ENCODE data around the gene TOMM6.

DNA sequence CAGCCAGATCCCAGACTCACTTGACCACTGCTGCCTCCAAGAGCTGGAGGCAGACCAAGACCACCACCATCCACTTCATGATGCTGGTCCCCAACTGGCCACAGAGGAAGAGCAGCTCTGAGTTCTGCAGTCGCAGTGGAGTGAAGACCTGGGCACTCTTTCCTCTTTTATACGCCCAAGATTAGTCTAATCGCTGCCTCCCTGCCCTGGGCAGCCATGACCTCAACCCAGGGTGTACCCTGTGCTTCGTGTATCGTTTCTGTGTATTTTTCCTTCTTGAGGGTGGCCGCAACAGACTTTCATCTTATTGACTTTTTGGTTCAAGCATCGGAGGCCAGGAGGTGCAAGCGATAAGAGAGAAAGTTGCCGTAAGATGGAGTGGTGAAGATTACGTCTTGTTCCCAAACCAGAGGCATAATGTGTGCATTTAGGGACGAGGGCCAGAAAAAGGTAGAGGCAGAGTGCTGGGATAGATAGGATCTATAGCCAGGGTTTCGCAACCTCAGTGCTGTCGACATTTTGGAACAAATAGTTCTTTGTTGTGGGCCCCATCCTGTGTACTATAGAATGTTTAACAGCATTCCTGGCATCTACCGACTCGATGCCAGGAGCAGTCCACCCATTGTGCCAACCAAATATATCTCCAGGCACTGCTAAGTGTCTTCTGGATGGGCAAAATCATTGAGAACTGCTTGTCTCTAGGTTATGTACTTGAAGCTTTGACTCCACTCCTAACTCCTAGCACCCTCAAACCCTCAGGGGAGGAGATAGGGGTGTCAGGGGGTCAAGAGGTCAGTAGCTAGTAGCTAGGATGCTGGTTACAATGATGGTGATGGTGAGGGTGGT is 40.0 kb upstream of the TOMM6 start, which contains the start of gene PGC:
- TF ChIP-seq POLR2A (IDR thresholded peaks at IDR 0.05; ENCODE audit: borderline replicate concordance, extremely low read depth, insufficient read depth, insufficient read length) (no peak), JUND (IDR thresholded peaks at IDR 0.05) (no peak), YY1 (IDR thresholded peaks at IDR 0.05; ENCODE audit: extremely low read depth, insufficient replicate concordance, low read depth, low read length) (no peak), SP1 (IDR thresholded peaks at IDR 0.05; ENCODE audit: low read depth) (no peak), EZH2phosphoT487 (IDR thresholded peaks at IDR 0.05; ENCODE audit: borderline replicate concordance) (no peak), ZNF274 (IDR thresholded peaks at IDR 0.05; ENCODE audit: low read depth, low read length) (no peak), SIN3A (IDR thresholded peaks at IDR 0.05; ENCODE audit: low read depth) (no peak), POLR2AphosphoS5 (IDR thresholded peaks at IDR 0.05; ENCODE audit: low read depth, low read length) (no peak), ZFX (IDR thresholded peaks at IDR 0.05) (no peak), EGR1 (IDR thresholded peaks at IDR 0.05; ENCODE audit: low read depth) (no peak)
- TF ChIP-seq, protein P1, sequence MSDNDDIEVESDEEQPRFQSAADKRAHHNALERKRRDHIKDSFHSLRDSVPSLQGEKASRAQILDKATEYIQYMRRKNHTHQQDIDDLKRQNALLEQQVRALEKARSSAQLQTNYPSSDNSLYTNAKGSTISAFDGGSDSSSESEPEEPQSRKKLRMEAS (IDR thresholded peaks at IDR 0.05): no peak
- TF ChIP-seq, protein P2, sequence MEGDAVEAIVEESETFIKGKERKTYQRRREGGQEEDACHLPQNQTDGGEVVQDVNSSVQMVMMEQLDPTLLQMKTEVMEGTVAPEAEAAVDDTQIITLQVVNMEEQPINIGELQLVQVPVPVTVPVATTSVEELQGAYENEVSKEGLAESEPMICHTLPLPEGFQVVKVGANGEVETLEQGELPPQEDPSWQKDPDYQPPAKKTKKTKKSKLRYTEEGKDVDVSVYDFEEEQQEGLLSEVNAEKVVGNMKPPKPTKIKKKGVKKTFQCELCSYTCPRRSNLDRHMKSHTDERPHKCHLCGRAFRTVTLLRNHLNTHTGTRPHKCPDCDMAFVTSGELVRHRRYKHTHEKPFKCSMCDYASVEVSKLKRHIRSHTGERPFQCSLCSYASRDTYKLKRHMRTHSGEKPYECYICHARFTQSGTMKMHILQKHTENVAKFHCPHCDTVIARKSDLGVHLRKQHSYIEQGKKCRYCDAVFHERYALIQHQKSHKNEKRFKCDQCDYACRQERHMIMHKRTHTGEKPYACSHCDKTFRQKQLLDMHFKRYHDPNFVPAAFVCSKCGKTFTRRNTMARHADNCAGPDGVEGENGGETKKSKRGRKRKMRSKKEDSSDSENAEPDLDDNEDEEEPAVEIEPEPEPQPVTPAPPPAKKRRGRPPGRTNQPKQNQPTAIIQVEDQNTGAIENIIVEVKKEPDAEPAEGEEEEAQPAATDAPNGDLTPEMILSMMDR (IDR thresholded peaks at IDR 0.05 in 2 of 3, conservative IDR thresholded peaks at IDR 0.05 in 1 of 3; ENCODE audit: borderline replicate concordance in 1 of 3, insufficient read depth in 1 of 3, low read depth in 2 of 3, low read length in 2 of 3): no peak
- TF ChIP-seq, protein P3, sequence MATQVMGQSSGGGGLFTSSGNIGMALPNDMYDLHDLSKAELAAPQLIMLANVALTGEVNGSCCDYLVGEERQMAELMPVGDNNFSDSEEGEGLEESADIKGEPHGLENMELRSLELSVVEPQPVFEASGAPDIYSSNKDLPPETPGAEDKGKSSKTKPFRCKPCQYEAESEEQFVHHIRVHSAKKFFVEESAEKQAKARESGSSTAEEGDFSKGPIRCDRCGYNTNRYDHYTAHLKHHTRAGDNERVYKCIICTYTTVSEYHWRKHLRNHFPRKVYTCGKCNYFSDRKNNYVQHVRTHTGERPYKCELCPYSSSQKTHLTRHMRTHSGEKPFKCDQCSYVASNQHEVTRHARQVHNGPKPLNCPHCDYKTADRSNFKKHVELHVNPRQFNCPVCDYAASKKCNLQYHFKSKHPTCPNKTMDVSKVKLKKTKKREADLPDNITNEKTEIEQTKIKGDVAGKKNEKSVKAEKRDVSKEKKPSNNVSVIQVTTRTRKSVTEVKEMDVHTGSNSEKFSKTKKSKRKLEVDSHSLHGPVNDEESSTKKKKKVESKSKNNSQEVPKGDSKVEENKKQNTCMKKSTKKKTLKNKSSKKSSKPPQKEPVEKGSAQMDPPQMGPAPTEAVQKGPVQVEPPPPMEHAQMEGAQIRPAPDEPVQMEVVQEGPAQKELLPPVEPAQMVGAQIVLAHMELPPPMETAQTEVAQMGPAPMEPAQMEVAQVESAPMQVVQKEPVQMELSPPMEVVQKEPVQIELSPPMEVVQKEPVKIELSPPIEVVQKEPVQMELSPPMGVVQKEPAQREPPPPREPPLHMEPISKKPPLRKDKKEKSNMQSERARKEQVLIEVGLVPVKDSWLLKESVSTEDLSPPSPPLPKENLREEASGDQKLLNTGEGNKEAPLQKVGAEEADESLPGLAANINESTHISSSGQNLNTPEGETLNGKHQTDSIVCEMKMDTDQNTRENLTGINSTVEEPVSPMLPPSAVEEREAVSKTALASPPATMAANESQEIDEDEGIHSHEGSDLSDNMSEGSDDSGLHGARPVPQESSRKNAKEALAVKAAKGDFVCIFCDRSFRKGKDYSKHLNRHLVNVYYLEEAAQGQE (IDR thresholded peaks at IDR 0.05; ENCODE audit: low read depth): no peak
